ENCODE data around the gene STARD9.

STARD9 gene

GRCh38 chr15:42733027-42733426, 157.6 kb downstream of the STARD9 start:
- TF ChIP-seq CTCF (IDR thresholded peaks at IDR 0.05; ENCODE audit: borderline replicate concordance, control extremely low read depth, extremely low read depth, insufficient read depth, missing control alignments), result no peak
- in situ Hi-C loops (cut with MboI; ENCODE audit: low sequenced_read_pairs, unreplicated experiment), result no loop called here

GRCh38 chr15:42734076-42734672, 158.8 kb downstream of the STARD9 start:
- in situ Hi-C loops (cut with MboI; ENCODE audit: low sequenced_read_pairs, unreplicated experiment), result no loop called here
- DNase-seq (ENCODE audit: low spot score), result peak; percentile 55
- no peak for TF ChIP-seq CTCF (IDR thresholded peaks at IDR 0.05; ENCODE audit: borderline replicate concordance, control extremely low read depth, extremely low read depth, insufficient read depth, missing control alignments)

More at GRCh38 chr15:42733027-42733426, 157.6 kb downstream of the STARD9 start:
- DNase-seq (ENCODE audit: low spot score), result no peak

- in situ Hi-C loops (cut with MboI; ENCODE audit: low sequenced_read_pairs, unreplicated experiment), result no loop called here
These were observed 160.2 kb downstream of the STARD9 start for GRCh38 chr15:42735382-42736165.

GRCh38 chr15:42736178-42736792, 160.9 kb downstream of the STARD9 start:
- no peak for TF ChIP-seq CTCF (IDR thresholded peaks at IDR 0.05; ENCODE audit: borderline replicate concordance, control extremely low read depth, extremely low read depth, insufficient read depth, missing control alignments)
- in situ Hi-C loops (cut with MboI; ENCODE audit: low sequenced_read_pairs, unreplicated experiment), result no loop called here
- DNase-seq (ENCODE audit: low spot score), result peak; percentile 73

More at GRCh38 chr15:42735382-42736165, 160.2 kb downstream of the STARD9 start:
- TF ChIP-seq CTCF (IDR thresholded peaks at IDR 0.05; ENCODE audit: borderline replicate concordance, control extremely low read depth, extremely low read depth, insufficient read depth, missing control alignments), result no peak
- DNase-seq (ENCODE audit: low spot score), result peak; percentile 27

GRCh38 chr15:42736793-42737528, 161.6 kb downstream of the STARD9 start, which contains the start of gene CDAN1:
CDAN1 (minus strand) TSS chr15:42737128; CDS start chr15:42737102, 26 bp downstream.
- TF ChIP-seq CTCF (IDR thresholded peaks at IDR 0.05; ENCODE audit: borderline replicate concordance, control extremely low read depth, extremely low read depth, insufficient read depth, missing control alignments), result no peak
- in situ Hi-C loops (cut with MboI; ENCODE audit: low sequenced_read_pairs, unreplicated experiment), result no loop called here
- DNase-seq (ENCODE audit: low spot score), result peak; percentile 100

Measured in GM13976 (cell line).